ENCODE results near the gene HPCAL1.

Gene HPCAL1

GRCh38 chr2:10393640-10393982 is 90.9 kb downstream of the HPCAL1 start:
- no peaks in the 10 kb centered on the region for H3K27me3 ChIP-seq (ENCODE audit: insufficient read depth, low read length)
- H2AFZ ChIP-seq (ENCODE audit: low read length, unreplicated experiment): no peak overlapping the region
- H3K4me1 ChIP-seq (ENCODE audit: control insufficient read depth, insufficient read depth, low read length, unreplicated experiment): peaks cover 22% of the 10 kb centered on the region
- peaks cover 51% of the 10 kb centered on the region for H3K79me2 ChIP-seq (ENCODE audit: control insufficient read depth, insufficient read depth, low read length, unreplicated experiment)
- no peak overlapping the region for H3K27ac ChIP-seq (ENCODE audit: low read depth, low read length)
- H3K4me3 ChIP-seq (ENCODE audit: low read depth, low read length): no peak overlapping the region
- H3K36me3 ChIP-seq (ENCODE audit: insufficient read depth, low read length): peaks cover 7% of the 10 kb centered on the region; the same call in 1 of the 2 replicates

GRCh38 chr2:10395893-10396292 is 93.2 kb downstream of the HPCAL1 start:
- H3K79me2 ChIP-seq (ENCODE audit: control insufficient read depth, insufficient read depth, low read length, unreplicated experiment): peaks cover 39% of the 10 kb centered on the region
- H3K27me3 ChIP-seq (ENCODE audit: insufficient read depth, low read length): no peaks in the 10 kb centered on the region

DNA sequence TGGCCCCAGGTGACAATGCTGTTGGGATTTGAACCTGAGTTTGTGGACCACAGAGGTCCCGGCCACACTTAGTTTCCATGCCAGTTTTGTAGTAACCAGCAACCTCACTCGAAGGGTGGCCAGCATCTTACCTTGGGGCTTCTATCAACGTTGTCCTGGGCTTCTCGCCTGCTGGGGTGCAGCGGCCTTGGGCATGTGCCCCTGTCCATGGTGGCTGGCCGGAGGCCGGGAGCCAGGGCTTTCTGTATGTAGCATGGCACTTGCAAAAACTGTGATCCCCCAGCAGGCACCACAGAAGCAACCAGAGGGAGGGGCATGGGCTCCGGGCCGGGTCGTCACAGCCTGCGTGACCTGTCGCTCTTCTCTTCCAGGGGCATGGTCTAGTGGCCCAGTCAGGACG is 93.8 kb downstream of the HPCAL1 start:
- H3K79me2 ChIP-seq (ENCODE audit: control insufficient read depth, insufficient read depth, low read length, unreplicated experiment): peaks cover 35% of the 10 kb centered on the region

More at GRCh38 chr2:10395893-10396292, 93.2 kb downstream of the HPCAL1 start:
- Histone ChIP-seq H3K4me1 (ENCODE audit: control insufficient read depth, insufficient read depth, low read length, unreplicated experiment) (peaks cover 11% of the 10 kb centered on the region), H2AFZ (ENCODE audit: low read length, unreplicated experiment) (no peak overlapping the region), H3K27ac (ENCODE audit: low read depth, low read length) (no peak overlapping the region), H3K4me3 (ENCODE audit: low read depth, low read length) (no peak overlapping the region), H3K36me3 (ENCODE audit: insufficient read depth, low read length) (peaks cover 17% of the 10 kb centered on the region)

GRCh38 chr2:10397297-10397875 is 94.7 kb downstream of the HPCAL1 start:
- H3K4me3 ChIP-seq (ENCODE audit: low read depth, low read length): no peak overlapping the region
- no peak overlapping the region for H2AFZ ChIP-seq (ENCODE audit: low read length, unreplicated experiment)
- H3K27me3 ChIP-seq (ENCODE audit: insufficient read depth, low read length): no peaks in the 10 kb centered on the region
- H3K79me2 ChIP-seq (ENCODE audit: control insufficient read depth, insufficient read depth, low read length, unreplicated experiment): peaks cover 35% of the 10 kb centered on the region
- H3K27ac ChIP-seq (ENCODE audit: low read depth, low read length): no peak overlapping the region
- peaks cover 23% of the 10 kb centered on the region for H3K4me1 ChIP-seq (ENCODE audit: control insufficient read depth, insufficient read depth, low read length, unreplicated experiment)
- H3K36me3 ChIP-seq (ENCODE audit: insufficient read depth, low read length): peaks cover 17% of the 10 kb centered on the region

More for the DNA sequence above, 93.8 kb downstream of the HPCAL1 start:
- Histone ChIP-seq H3K27ac (ENCODE audit: low read depth, low read length) (no peak overlapping the region), H2AFZ (ENCODE audit: low read length, unreplicated experiment) (no peak overlapping the region), H3K27me3 (ENCODE audit: insufficient read depth, low read length) (no peaks in the 10 kb centered on the region), H3K4me1 (ENCODE audit: control insufficient read depth, insufficient read depth, low read length, unreplicated experiment) (peaks cover 15% of the 10 kb centered on the region), H3K4me3 (ENCODE audit: low read depth, low read length) (no peak overlapping the region), H3K36me3 (ENCODE audit: insufficient read depth, low read length) (peaks cover 17% of the 10 kb centered on the region)

DNA sequence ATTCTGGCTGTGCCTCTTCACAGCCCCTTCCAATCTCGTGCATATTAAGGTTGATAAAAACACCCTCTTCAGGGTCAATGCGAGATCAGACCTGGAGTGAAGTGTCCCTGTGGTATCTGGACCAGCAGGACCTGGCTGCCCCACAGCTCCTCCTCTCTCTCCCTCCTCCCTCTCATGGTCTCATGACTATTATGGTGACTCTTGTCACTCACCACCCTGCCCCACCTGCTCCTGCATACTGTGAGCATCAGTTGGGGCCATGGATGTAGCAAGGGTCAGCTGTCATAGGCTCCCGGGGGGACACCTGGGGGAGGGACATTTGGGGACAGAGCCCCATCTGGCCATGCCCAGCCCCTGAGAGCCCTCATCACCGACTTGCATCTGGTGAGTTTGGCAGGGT is 95.2 kb downstream of the HPCAL1 start:
- H3K36me3 ChIP-seq (ENCODE audit: insufficient read depth, low read length): peaks cover 17% of the 10 kb centered on the region
- H2AFZ ChIP-seq (ENCODE audit: low read length, unreplicated experiment): no peak overlapping the region
- H3K27me3 ChIP-seq (ENCODE audit: insufficient read depth, low read length): no peaks in the 10 kb centered on the region
- no peak overlapping the region for H3K4me3 ChIP-seq (ENCODE audit: low read depth, low read length)
- no peak overlapping the region for H3K27ac ChIP-seq (ENCODE audit: low read depth, low read length)
- H3K79me2 ChIP-seq (ENCODE audit: control insufficient read depth, insufficient read depth, low read length, unreplicated experiment): peaks cover 32% of the 10 kb centered on the region
- H3K4me1 ChIP-seq (ENCODE audit: control insufficient read depth, insufficient read depth, low read length, unreplicated experiment): peaks cover 28% of the 10 kb centered on the region

GRCh38 chr2:10398496-10398895 is 95.8 kb downstream of the HPCAL1 start:
- peaks cover 29% of the 10 kb centered on the region for H3K4me1 ChIP-seq (ENCODE audit: control insufficient read depth, insufficient read depth, low read length, unreplicated experiment)
- no peak overlapping the region for H3K4me3 ChIP-seq (ENCODE audit: low read depth, low read length)
- H3K36me3 ChIP-seq (ENCODE audit: insufficient read depth, low read length): peaks cover 17% of the 10 kb centered on the region
- peaks cover 26% of the 10 kb centered on the region for H3K79me2 ChIP-seq (ENCODE audit: control insufficient read depth, insufficient read depth, low read length, unreplicated experiment)
- H3K27ac ChIP-seq (ENCODE audit: low read depth, low read length): no peak overlapping the region
- no peak overlapping the region for H2AFZ ChIP-seq (ENCODE audit: low read length, unreplicated experiment)
- H3K27me3 ChIP-seq (ENCODE audit: insufficient read depth, low read length): no peaks in the 10 kb centered on the region

DNA sequence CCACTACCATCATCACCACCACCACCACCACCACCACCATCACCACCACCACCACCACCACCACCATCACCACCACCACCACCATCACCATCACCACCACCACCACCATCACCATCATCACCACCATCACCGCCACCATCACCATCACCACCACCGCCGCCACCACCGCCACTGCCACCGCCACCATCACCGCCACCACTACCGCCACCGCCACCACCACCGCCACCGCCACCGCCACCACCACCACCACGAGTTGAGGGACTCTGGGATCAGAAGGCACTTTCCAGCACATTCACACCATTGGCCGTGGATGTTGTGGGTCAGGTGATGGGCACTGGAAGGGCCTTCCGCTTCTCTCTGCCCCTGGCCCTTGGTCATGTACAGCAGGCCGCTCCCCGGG is 96.7 kb downstream of the HPCAL1 start:
- H3K4me1 ChIP-seq (ENCODE audit: control insufficient read depth, insufficient read depth, low read length, unreplicated experiment): peaks cover 37% of the 10 kb centered on the region
- H3K79me2 ChIP-seq (ENCODE audit: control insufficient read depth, insufficient read depth, low read length, unreplicated experiment): peaks cover 22% of the 10 kb centered on the region
- H2AFZ ChIP-seq (ENCODE audit: low read length, unreplicated experiment): no peak overlapping the region
- no peaks in the 10 kb centered on the region for H3K27me3 ChIP-seq (ENCODE audit: insufficient read depth, low read length)
- peaks cover 17% of the 10 kb centered on the region for H3K36me3 ChIP-seq (ENCODE audit: insufficient read depth, low read length)
- H3K4me3 ChIP-seq (ENCODE audit: low read depth, low read length): no peak overlapping the region
- H3K27ac ChIP-seq (ENCODE audit: low read depth, low read length): no peak overlapping the region

DNA sequence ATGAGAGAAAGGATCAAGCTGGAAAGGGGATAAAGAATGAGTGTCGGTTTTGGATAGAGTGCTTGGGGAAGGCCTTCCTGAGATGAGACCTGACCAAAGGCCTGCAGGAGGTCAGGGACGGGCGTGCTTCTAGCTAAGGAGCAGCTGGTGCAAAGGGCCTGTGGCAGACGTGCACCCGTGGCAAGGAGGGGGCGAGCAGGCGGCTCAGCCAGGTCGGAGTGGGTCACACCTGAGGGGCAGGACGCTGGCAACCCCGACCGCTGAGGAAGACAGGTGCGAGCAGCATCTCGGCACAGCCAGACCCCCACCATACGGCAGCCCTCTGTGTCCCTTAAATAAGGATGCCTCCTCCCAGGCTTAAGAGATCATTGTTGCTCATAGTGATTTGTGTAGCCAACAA is 97.3 kb downstream of the HPCAL1 start:
- Histone ChIP-seq H3K27me3 (ENCODE audit: insufficient read depth, low read length) (no peaks in the 10 kb centered on the region), H3K79me2 (ENCODE audit: control insufficient read depth, insufficient read depth, low read length, unreplicated experiment) (peaks cover 24% of the 10 kb centered on the region), H3K36me3 (ENCODE audit: insufficient read depth, low read length) (peaks cover 17% of the 10 kb centered on the region), H3K27ac (ENCODE audit: low read depth, low read length) (no peak overlapping the region), H2AFZ (ENCODE audit: low read length, unreplicated experiment) (no peak overlapping the region), H3K4me3 (ENCODE audit: low read depth, low read length) (no peak overlapping the region), H3K4me1 (ENCODE audit: control insufficient read depth, insufficient read depth, low read length, unreplicated experiment) (peaks cover 43% of the 10 kb centered on the region)

DNA sequence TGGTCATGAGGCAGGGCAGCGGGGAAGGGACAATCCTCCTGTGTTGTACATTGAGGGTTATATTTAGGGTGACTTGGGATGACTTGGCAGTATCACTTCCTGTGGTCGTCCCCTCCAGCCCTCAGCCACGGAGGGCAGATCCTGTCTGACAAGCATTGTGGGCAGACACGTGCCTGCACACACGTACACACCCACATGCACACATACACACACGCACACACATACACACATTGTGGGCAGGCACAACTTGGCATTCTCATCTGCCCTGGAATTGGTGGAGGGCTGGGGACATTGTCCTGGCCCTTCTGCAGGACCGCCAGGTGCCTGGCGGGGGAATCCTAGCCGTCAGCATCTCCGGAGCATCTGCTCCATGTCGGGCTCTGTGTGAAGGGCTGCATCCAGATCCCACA is 97.9 kb downstream of the HPCAL1 start:
- Histone ChIP-seq H2AFZ (ENCODE audit: low read length, unreplicated experiment) (no peak overlapping the region), H3K4me3 (ENCODE audit: low read depth, low read length) (no peak overlapping the region), H3K27ac (ENCODE audit: low read depth, low read length) (no peak overlapping the region), H3K36me3 (ENCODE audit: insufficient read depth, low read length) (peaks cover 17% of the 10 kb centered on the region), H3K27me3 (ENCODE audit: insufficient read depth, low read length) (no peaks in the 10 kb centered on the region), H3K4me1 (ENCODE audit: control insufficient read depth, insufficient read depth, low read length, unreplicated experiment) (peaks cover 49% of the 10 kb centered on the region), H3K79me2 (ENCODE audit: control insufficient read depth, insufficient read depth, low read length, unreplicated experiment) (peaks cover 18% of the 10 kb centered on the region)

DNA sequence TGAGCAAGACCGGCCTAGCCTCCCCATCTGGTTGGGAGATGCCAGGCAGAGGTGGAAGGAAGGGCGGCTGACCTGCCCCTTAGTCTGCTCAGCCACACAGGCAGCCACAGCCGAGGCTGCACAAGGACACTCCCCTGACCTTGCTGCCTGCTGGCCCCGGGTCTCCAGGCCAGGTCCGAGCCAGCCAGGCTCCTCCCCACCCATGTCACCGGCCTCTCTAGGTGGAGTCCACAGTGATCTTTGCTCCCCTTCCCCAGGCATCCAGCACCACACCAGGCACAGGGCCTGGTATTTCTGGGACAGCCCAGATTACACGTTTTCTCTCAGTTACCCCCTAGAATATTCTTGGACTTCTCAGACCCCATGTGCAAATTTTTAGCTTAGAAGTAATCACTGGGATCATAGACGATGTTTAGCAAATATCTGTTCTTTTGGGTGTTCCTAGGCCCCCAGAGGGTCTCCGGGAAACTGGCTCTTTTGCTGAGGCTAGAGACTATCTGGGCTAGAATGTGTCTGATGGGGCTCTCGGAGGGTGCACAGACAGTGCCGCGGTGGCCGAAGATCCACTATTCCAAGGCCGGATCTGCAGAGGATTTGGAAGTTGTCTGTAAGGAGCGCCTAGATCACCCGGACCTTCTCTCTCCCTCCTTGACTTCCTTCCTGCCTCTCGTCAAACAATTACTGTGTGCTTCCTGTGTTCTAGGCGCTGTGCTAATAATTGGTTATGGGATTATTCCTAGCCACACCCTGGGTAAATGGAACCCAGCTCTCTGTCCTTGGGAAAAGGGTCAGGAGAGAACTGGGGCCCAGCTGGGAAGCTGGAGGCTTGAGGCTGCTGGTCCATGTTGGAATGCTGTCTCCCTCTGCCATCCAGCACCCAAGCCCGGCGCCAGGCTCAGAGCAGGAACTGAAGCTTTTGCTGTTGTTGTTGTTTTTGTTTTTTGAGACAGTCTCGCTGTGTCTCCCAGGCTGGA is 98.6 kb downstream of the HPCAL1 start:
- Histone ChIP-seq H3K4me3 (ENCODE audit: low read depth, low read length) (no peak overlapping the region), H2AFZ (ENCODE audit: low read length, unreplicated experiment) (no peak overlapping the region), H3K27me3 (ENCODE audit: insufficient read depth, low read length) (no peaks in the 10 kb centered on the region), H3K27ac (ENCODE audit: low read depth, low read length) (peak overlapping the region; percentile 32; the same call in 1 of the 2 replicates), H3K4me1 (ENCODE audit: control insufficient read depth, insufficient read depth, low read length, unreplicated experiment) (peaks cover 56% of the 10 kb centered on the region), H3K36me3 (ENCODE audit: insufficient read depth, low read length) (peaks cover 17% of the 10 kb centered on the region), H3K79me2 (ENCODE audit: control insufficient read depth, insufficient read depth, low read length, unreplicated experiment) (peaks cover 13% of the 10 kb centered on the region)
